Immature natural killer cell (primary cell): Measurements from ENCODE around the gene LRRTM1. TPM values are rescaled to one million over a fixed set of nuclear protein-coding genes. Genes with fewer than 3 reads are reported as not detected.

Experiments
- DNase-seq, 3 donors: peaks; one replicate each; pipeline ENCODE4 v3.0.0; 2022; ENCODE audit warnings: mixed read lengths in 1 of 3
- H3K27ac Mint-ChIP-seq, 6 donors: one replicate each; pipeline ENCODE4 v1.8.0; 2020; ENCODE audit warnings: mixed read lengths in 6 of 6, mild to moderate bottlenecking in 5 of 6, inconsistent platforms in 4 of 6, moderate library complexity in 3 of 6
- H3K27me3 Mint-ChIP-seq, 3 donors: one replicate each; pipeline ENCODE4 v1.8.0; 2020 to 2021; ENCODE audit warnings: low read depth in 3 of 3, mild to moderate bottlenecking in 3 of 3, mixed read lengths in 3 of 3, moderate library complexity in 3 of 3, inconsistent platforms in 1 of 3
- H3K36me3 Mint-ChIP-seq, 3 donors: one replicate each; pipeline ENCODE4 v1.8.0; 2020; ENCODE audit warnings: mixed read lengths in 3 of 3, inconsistent platforms in 2 of 3, mild to moderate bottlenecking in 2 of 3
- H3K4me1 Mint-ChIP-seq, 2 donors: one replicate each; pipeline ENCODE4 v1.8.0; 2020; ENCODE audit warnings: inconsistent platforms in 2 of 2, mild to moderate bottlenecking in 2 of 2, mixed read lengths in 2 of 2, moderate library complexity in 1 of 2
- H3K4me3 Mint-ChIP-seq, 5 donors: one replicate each; pipeline ENCODE4 v1.8.0; 2020; ENCODE audit warnings: mild to moderate bottlenecking in 5 of 5, mixed read lengths in 5 of 5, inconsistent platforms in 3 of 5, moderate library complexity in 3 of 5
- H3K9me3 Mint-ChIP-seq, 6 donors: one replicate each; pipeline ENCODE4 v1.8.0; 2020; ENCODE audit warnings: mild to moderate bottlenecking in 6 of 6, mixed read lengths in 6 of 6, inconsistent platforms in 4 of 6, moderate library complexity in 3 of 6
- polyA plus RNA-seq, 3 donors: library from polyadenylated mRNA; unstranded; fragments of 300-500 nt; fragmentation: Illumina TruSeq; gene quantifications; one replicate each; pipeline ENCODE4 v1.2.3, GENCODE V29; 2021

The LRRTM1 gene
- polyA plus RNA-seq, 3 donors from 2014 or later = not detected

GRCh38 chr2:80255918-80256781 lies 48.4 kb downstream of the LRRTM1 start:
- Mint-ChIP-seq H3K4me3 (no peak overlapping the region), H3K4me1 (no peaks in the 10 kb centered on the region), H3K36me3 (peaks cover 0 to 5% (median 0%) of the 10 kb centered on the region in 3 donors), H3K27me3 (peaks cover 0 to 2% (median 0%) of the 10 kb centered on the region in 3 donors), H3K9me3 (peaks cover 11 to 40% (median 19%) of the 10 kb centered on the region in 6 donors), H3K27ac (no peak overlapping the region)
- DNase-seq = no peak

- Mint-ChIP-seq H3K36me3 (peaks cover 0 to 5% (median 0%) of the 10 kb centered on the region in 3 donors), H3K9me3 (peaks cover 4 to 36% (median 14%) of the 10 kb centered on the region in 6 donors), H3K27me3 (peaks cover 0 to 2% (median 0%) of the 10 kb centered on the region in 3 donors), H3K4me3 (no peak overlapping the region), H3K27ac (no peak overlapping the region), H3K4me1 (no peaks in the 10 kb centered on the region)
- DNase-seq = no peak
Measured at GRCh38 chr2:80252294-80252986, 52.1 kb downstream of the LRRTM1 start.
